Measurements from ENCODE around the gene ARHGEF28. TPM values are rescaled to one million over a fixed set of nuclear protein-coding genes. Genes with fewer than 3 reads are reported as not detected.

Gene ARHGEF28
- total RNA-seq, 1 experiment from 2014 or later: 6.1 TPM

DNA sequence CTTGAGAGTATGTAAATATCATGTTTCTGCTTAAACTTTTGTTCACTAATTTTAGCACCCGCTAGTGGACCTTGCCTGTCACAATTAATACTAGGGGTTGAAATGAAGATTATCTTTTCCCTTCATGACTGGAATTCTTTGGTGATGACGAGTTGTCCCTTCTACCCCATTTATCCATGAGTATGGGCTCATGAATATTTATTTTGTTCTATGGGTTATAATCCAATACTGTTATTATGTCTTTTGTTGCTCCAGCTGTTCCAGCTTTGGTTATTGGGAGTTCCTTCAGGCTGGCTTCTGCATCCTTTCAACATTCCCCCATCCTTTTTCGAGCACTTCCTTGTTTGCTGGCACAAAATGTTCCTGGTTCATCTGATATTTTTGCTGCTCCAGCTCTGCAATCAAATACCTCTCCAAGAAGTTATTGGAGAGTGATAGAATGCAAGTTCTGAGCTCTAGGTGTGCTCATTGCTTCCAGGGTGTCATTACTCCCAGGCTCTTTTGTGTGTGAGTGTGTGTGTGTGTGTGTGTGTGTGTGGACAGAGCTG lies 19.7 kb upstream of the ARHGEF28 start:
- H3K4me1 ChIP-seq (ENCODE audit: control insufficient read depth in 1 of 2, insufficient read depth in 2 of 2, low read length in 2 of 2): no peaks in the 10 kb centered on the region
- no peaks in the 10 kb centered on the region for H3K36me3 ChIP-seq (ENCODE audit: control insufficient read depth in 1 of 2, insufficient read depth in 2 of 2, low read length in 2 of 2)
- no peak overlapping the region for H3K9ac ChIP-seq (ENCODE audit: low read length)
- H3K79me2 ChIP-seq (ENCODE audit: insufficient read depth, low read length): no peaks in the 10 kb centered on the region
- no peak overlapping the region for H2AFZ ChIP-seq (ENCODE audit: low read depth, low read length, poor library complexity, severe bottlenecking)
- DNase-seq (ENCODE audit: low read depth, low spot score) (no peak), ATAC-seq (no peak)
- ChIA-PET RAD21 (ENCODE audit: low non-redundant PET in 1 of 2, low total read pairs in 2 of 2, uncharacterized antibody in 2 of 2, unreplicated experiment in 2 of 2) (no interaction called here), POLR2A (no interaction called here), CTCF (no interaction called here)
- intact Hi-C loops (cut with micrococcal nuclease): no loop called here
- H3K27me3 ChIP-seq (ENCODE audit: insufficient read depth, low read length): no peaks in the 10 kb centered on the region
- BruUV-seq (replicated peaks): no TSS peak
- H3K4me3 ChIP-seq (replicated peaks in 1 of 2; ENCODE audit: low read depth in 1 of 2, low read length in 2 of 2): no peak overlapping the region
- 0 out of 4 replicates have a peak, but pooled peaks cover 0 to 4% of the 10 kb centered on the region in 2 experiments for H3K9me3 ChIP-seq (ENCODE audit: control insufficient read depth in 1 of 2, insufficient read depth in 1 of 2, low read depth in 1 of 2, low read length in 2 of 2)
- no peaks in the 10 kb centered on the region for H4K20me1 ChIP-seq (ENCODE audit: insufficient read depth)
- H3K9me2 ChIP-seq (ENCODE audit: insufficient read depth): no peaks in the 10 kb centered on the region
- H3K27ac ChIP-seq (ENCODE audit: low read depth, low read length): no peak overlapping the region
- TF ChIP-seq ZFX (IDR thresholded peaks at IDR 0.05): no peak
- H3K4me2 ChIP-seq (ENCODE audit: low read length): no peak overlapping the region

DNA sequence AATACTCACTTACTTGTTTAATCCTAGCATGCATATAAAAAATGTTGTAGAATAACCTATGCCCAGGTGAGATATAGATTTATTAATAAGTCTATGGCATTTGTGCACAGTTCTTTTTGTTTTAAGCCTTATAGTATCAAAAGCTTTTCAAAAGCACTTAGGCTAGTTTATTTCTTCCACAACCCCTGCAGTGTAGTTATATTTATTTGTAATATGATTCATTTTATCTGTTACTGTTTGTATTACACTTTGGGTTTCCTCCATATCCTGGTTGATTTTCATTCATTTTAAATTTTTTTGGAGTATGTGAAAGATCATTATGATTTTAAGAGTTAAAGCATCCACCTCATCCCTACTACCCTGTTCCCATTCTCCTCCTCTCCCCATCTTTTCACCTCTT lies 18.8 kb upstream of the ARHGEF28 start:
- intact Hi-C loops (cut with micrococcal nuclease): no loop called here
- no TSS peak for BruUV-seq (replicated peaks)
- ChIA-PET CTCF (no interaction called here), POLR2A (no interaction called here), RAD21 (ENCODE audit: low non-redundant PET in 1 of 2, low total read pairs in 2 of 2, uncharacterized antibody in 2 of 2, unreplicated experiment in 2 of 2) (no interaction called here)
- H3K4me1 ChIP-seq (ENCODE audit: control insufficient read depth in 1 of 2, insufficient read depth in 2 of 2, low read length in 2 of 2): no peaks in the 10 kb centered on the region
- no peaks in the 10 kb centered on the region for H3K79me2 ChIP-seq (ENCODE audit: insufficient read depth, low read length)
- H3K9me3 ChIP-seq (ENCODE audit: control insufficient read depth in 1 of 2, insufficient read depth in 1 of 2, low read depth in 1 of 2, low read length in 2 of 2): 0 out of 4 replicates have a peak, but pooled peaks cover 0 to 1% of the 10 kb centered on the region in 2 experiments
- no peak for DNase-seq (ENCODE audit: low read depth, low spot score)
- no peak for TF ChIP-seq EZH2phosphoT487 (IDR thresholded peaks at IDR 0.05; ENCODE audit: borderline replicate concordance)
- no peak for TF ChIP-seq CBX3 (IDR thresholded peaks at IDR 0.05; ENCODE audit: low read depth)
- no peak for TF ChIP-seq SRF (IDR thresholded peaks at IDR 0.05; ENCODE audit: low read depth)
- TF ChIP-seq RAD21 (IDR thresholded peaks at IDR 0.05; ENCODE audit: low read depth): no peak
- TF ChIP-seq, protein P1, sequence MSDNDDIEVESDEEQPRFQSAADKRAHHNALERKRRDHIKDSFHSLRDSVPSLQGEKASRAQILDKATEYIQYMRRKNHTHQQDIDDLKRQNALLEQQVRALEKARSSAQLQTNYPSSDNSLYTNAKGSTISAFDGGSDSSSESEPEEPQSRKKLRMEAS (IDR thresholded peaks at IDR 0.05): no peak
- TF ChIP-seq SIN3A (IDR thresholded peaks at IDR 0.05; ENCODE audit: low read depth): no peak
- TF ChIP-seq FOSL1 (IDR thresholded peaks at IDR 0.05; ENCODE audit: low read depth): no peak
- no peak for TF ChIP-seq EZH2 (IDR thresholded peaks at IDR 0.05)
- no peak for TF ChIP-seq CEBPB (IDR thresholded peaks at IDR 0.05; ENCODE audit: low read depth)
- TF ChIP-seq, protein P2, sequence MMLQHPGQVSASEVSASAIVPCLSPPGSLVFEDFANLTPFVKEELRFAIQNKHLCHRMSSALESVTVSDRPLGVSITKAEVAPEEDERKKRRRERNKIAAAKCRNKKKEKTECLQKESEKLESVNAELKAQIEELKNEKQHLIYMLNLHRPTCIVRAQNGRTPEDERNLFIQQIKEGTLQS (IDR thresholded peaks at IDR 0.05): no peak
- no peak for TF ChIP-seq YY1 (IDR thresholded peaks at IDR 0.05; ENCODE audit: extremely low read depth, insufficient replicate concordance, low read depth, low read length)
- TF ChIP-seq ELF1 (IDR thresholded peaks at IDR 0.05; ENCODE audit: borderline replicate concordance, low read depth): no peak
- TF ChIP-seq ZFX (IDR thresholded peaks at IDR 0.05): no peak
- TF ChIP-seq POLR2A (IDR thresholded peaks at IDR 0.05; ENCODE audit: borderline replicate concordance, extremely low read depth, insufficient read depth, insufficient read length): no peak
- no peak for TF ChIP-seq SP1 (IDR thresholded peaks at IDR 0.05; ENCODE audit: low read depth)
- TF ChIP-seq JUND (IDR thresholded peaks at IDR 0.05): no peak
- no peak for TF ChIP-seq EGR1 (IDR thresholded peaks at IDR 0.05; ENCODE audit: low read depth)
- TF ChIP-seq ZNF274 (IDR thresholded peaks at IDR 0.05; ENCODE audit: low read depth, low read length): no peak
- no peak for TF ChIP-seq TCF7L2 (IDR thresholded peaks at IDR 0.05; ENCODE audit: borderline replicate concordance, extremely low read depth, insufficient read depth, insufficient read length)
- TF ChIP-seq, protein P3, sequence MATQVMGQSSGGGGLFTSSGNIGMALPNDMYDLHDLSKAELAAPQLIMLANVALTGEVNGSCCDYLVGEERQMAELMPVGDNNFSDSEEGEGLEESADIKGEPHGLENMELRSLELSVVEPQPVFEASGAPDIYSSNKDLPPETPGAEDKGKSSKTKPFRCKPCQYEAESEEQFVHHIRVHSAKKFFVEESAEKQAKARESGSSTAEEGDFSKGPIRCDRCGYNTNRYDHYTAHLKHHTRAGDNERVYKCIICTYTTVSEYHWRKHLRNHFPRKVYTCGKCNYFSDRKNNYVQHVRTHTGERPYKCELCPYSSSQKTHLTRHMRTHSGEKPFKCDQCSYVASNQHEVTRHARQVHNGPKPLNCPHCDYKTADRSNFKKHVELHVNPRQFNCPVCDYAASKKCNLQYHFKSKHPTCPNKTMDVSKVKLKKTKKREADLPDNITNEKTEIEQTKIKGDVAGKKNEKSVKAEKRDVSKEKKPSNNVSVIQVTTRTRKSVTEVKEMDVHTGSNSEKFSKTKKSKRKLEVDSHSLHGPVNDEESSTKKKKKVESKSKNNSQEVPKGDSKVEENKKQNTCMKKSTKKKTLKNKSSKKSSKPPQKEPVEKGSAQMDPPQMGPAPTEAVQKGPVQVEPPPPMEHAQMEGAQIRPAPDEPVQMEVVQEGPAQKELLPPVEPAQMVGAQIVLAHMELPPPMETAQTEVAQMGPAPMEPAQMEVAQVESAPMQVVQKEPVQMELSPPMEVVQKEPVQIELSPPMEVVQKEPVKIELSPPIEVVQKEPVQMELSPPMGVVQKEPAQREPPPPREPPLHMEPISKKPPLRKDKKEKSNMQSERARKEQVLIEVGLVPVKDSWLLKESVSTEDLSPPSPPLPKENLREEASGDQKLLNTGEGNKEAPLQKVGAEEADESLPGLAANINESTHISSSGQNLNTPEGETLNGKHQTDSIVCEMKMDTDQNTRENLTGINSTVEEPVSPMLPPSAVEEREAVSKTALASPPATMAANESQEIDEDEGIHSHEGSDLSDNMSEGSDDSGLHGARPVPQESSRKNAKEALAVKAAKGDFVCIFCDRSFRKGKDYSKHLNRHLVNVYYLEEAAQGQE (IDR thresholded peaks at IDR 0.05; ENCODE audit: low read depth): no peak
- no peak overlapping the region for H3K4me3 ChIP-seq (replicated peaks in 1 of 2; ENCODE audit: low read depth in 1 of 2, low read length in 2 of 2)
- no peak overlapping the region for H3K9ac ChIP-seq (ENCODE audit: low read length)
- no peaks in the 10 kb centered on the region for H4K20me1 ChIP-seq (ENCODE audit: insufficient read depth)
- no peak overlapping the region for H2AFZ ChIP-seq (ENCODE audit: low read depth, low read length, poor library complexity, severe bottlenecking)
- no peaks in the 10 kb centered on the region for H3K27me3 ChIP-seq (ENCODE audit: insufficient read depth, low read length)
- no peaks in the 10 kb centered on the region for H3K9me2 ChIP-seq (ENCODE audit: insufficient read depth)
- ATAC-seq: no peak
- H3K27ac ChIP-seq (ENCODE audit: low read depth, low read length): no peak overlapping the region
- H3K36me3 ChIP-seq (ENCODE audit: control insufficient read depth in 1 of 2, insufficient read depth in 2 of 2, low read length in 2 of 2): no peaks in the 10 kb centered on the region
- no peak overlapping the region for H3K4me2 ChIP-seq (ENCODE audit: low read length)
